T-helper 1 cell treated with Interleukin-12 subunit alpha and Interleukin-12 subunit beta and Interleukin-4 antibody, amounts not matched to agents 30 μg/mL and 1 μg/mL, for 36 hours (primary cell): ENCODE measurements around the gene TBC1D2.
"Not testable (repeated sequence)": the region's sequence is repeated elsewhere in the genome, so short reads cannot be mapped to it uniquely, and the experiment has no call there.

ENCODE experiments used
- H3K27ac Mint-ChIP-seq: one replicate; pipeline ENCODE4 v1.8.0; 2021; ENCODE audit warnings: mild to moderate bottlenecking, mixed read lengths
- H3K27me3 Mint-ChIP-seq: one replicate; pipeline ENCODE4 v1.8.0; 2021; ENCODE audit warnings: low read depth, mixed read lengths
- H3K36me3 Mint-ChIP-seq: one replicate; pipeline ENCODE4 v1.8.0; 2021; ENCODE audit warnings: low read depth, mixed read lengths
- H3K4me1 Mint-ChIP-seq: one replicate; pipeline ENCODE4 v1.8.0; 2021; ENCODE audit warnings: low read depth, mixed read lengths
- H3K4me3 Mint-ChIP-seq: one replicate; pipeline ENCODE4 v1.8.0; 2021; ENCODE audit warnings: mild to moderate bottlenecking, moderate library complexity, mixed read lengths
- H3K9me3 Mint-ChIP-seq: one replicate; pipeline ENCODE4 v1.8.0; 2021; ENCODE audit warnings: mixed read lengths

The TBC1D2 gene

DNA sequence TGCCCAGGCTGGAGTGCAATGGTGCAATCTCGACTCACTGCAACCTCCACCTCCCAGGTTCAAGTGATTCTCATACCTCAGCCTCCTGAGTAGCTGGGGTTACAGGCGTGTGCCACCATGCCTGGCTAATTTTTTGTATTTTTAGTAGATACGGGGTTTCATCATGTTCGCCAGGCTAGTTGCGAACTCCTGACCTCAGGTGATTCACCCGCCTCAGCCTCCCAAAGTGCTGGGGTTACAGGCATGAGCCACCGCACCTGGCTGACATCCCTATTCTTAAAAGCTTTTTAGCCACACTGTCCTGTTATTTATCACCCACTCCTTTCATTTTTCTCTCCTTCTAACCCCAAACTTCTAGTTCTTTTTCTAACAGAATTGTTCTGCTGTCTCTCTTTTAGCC lies 27.7 kb upstream of the TBC1D2 start:
- not testable (repeated sequence) for H3K27ac Mint-ChIP-seq, H3K36me3 Mint-ChIP-seq, H3K4me1 Mint-ChIP-seq, H3K4me3 Mint-ChIP-seq, H3K9me3 Mint-ChIP-seq
- H3K27me3 Mint-ChIP-seq = peaks cover 19% of the 10 kb centered on the region

DNA sequence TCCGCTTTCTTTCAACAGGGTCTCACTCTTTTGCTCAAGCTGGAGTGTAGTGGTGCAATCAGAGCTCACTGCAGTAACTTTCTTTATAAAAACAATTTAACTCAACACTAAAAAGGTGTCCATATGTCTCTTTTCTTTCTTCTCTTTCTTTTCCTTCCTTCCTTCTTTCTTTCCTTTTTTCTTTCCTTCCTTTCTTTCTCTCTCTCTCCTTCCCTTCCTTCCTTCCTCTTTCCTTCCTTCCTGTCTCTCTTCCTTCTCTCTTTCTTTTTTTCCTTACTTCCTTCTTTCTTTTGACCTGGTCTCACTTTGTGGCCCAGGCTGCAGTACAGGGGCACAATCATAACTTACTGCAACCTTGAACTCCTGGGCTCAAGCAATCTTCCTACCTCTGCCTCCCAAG lies 25.8 kb upstream of the TBC1D2 start:
- Mint-ChIP-seq H3K27me3 (peaks cover 28% of the 10 kb centered on the region), H3K4me1 (no peaks in the 10 kb centered on the region), H3K36me3 (no peaks in the 10 kb centered on the region), H3K4me3 (no peak overlapping the region), H3K9me3 (no peaks in the 10 kb centered on the region), H3K27ac (no peak overlapping the region)

DNA sequence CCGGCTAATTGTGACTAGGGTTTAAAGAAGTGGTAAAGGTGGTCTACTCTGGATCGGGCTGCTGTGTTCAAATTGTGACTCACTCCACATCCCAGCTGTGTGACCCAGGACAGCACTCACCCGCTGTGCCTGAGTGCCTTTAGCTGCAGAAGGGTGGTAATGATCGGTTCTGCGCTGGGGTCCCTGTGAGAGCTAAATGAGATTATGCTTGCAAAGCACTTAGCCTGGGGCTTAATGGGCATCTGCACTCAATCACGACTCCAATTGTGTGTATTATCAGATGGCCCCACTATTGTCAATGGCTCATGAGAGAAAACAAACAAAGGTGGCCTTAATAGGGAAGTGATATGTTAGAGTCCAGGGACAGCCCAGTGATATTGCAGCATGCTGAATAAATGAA lies 25.1 kb upstream of the TBC1D2 start:
- Mint-ChIP-seq H3K36me3 (no peaks in the 10 kb centered on the region), H3K4me1 (no peaks in the 10 kb centered on the region), H3K27ac (no peak overlapping the region), H3K4me3 (no peak overlapping the region), H3K9me3 (no peaks in the 10 kb centered on the region), H3K27me3 (peaks cover 30% of the 10 kb centered on the region)

DNA sequence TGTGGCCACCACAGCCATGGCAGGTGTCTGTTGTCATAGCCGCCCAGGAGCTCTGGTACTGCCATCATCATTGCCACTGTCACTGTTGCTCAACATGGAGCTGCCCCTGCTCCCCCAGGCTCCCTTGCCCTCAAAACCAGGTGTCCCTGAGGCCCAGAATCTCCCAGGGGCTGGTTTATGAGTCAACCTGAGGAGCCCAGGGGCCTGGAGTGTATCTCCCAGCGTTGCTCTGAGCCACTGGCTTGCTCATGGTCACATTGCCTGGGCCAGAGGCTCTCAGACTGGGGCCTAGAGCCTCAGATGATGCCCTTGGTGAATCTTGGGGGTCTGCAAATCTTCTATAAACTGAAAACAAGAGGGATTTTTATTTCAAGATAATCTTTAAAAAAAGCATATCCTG lies 24.7 kb upstream of the TBC1D2 start:
- no peak overlapping the region for H3K4me3 Mint-ChIP-seq
- H3K27me3 Mint-ChIP-seq = peaks cover 33% of the 10 kb centered on the region
- H3K9me3 Mint-ChIP-seq = no peaks in the 10 kb centered on the region
- no peaks in the 10 kb centered on the region for H3K4me1 Mint-ChIP-seq
- no peaks in the 10 kb centered on the region for H3K36me3 Mint-ChIP-seq
- H3K27ac Mint-ChIP-seq = no peak overlapping the region

DNA sequence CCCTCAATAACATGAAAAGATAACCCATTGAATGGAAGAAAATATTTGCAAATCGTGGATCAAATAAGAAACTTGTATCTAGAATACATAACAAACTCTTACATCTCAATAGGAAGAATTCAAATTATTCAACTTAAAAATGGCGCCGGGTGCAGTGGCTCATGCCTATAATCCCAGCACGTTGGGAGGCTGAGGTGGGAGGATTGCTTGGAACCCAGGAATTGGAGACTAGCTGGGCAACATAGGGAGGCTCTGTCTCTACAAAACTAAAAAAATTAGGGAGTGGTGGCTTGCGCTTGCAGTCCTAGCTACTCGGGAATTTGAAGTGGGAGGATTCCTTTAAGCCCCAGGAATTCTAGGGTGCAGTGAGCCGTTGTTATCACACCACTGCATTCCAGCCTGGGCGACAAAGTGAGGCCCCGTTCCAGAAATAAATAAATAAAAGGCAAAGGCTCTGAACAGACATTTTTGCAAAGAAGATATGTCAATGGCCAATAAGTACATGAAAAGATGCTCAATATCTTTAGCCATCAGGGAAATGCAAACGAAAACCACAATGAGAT lies 21.5 kb upstream of the TBC1D2 start:
- peaks cover 46% of the 10 kb centered on the region for H3K27me3 Mint-ChIP-seq

DNA sequence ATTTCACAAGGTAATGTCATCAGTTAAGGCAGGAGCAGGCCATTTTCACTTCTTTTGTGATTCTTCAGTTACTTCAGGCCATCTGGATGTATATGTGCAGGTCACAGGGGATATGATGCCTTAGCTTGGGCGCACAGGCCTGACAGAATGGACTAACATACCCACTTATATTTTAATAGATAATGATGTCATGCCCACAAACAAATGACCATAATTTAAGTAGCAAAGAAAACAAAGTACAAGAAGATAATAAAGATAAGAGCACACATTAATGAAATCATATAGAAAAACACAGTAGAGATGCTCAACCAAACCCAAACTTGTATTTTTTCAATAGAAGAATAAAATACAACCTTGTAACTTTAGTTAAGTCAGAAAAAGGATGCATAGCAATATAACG lies 19.7 kb upstream of the TBC1D2 start:
- Mint-ChIP-seq H3K36me3 (no peaks in the 10 kb centered on the region), H3K27ac (no peak overlapping the region), H3K27me3 (peaks cover 55% of the 10 kb centered on the region), H3K4me1 (no peaks in the 10 kb centered on the region), H3K9me3 (no peaks in the 10 kb centered on the region), H3K4me3 (no peak overlapping the region)

More for the DNA sequence above, 21.5 kb upstream of the TBC1D2 start:
- no peaks in the 10 kb centered on the region for H3K9me3 Mint-ChIP-seq
- H3K4me1 Mint-ChIP-seq = no peaks in the 10 kb centered on the region
- no peaks in the 10 kb centered on the region for H3K36me3 Mint-ChIP-seq
- H3K27ac Mint-ChIP-seq = no peak overlapping the region
- H3K4me3 Mint-ChIP-seq = no peak overlapping the region

DNA sequence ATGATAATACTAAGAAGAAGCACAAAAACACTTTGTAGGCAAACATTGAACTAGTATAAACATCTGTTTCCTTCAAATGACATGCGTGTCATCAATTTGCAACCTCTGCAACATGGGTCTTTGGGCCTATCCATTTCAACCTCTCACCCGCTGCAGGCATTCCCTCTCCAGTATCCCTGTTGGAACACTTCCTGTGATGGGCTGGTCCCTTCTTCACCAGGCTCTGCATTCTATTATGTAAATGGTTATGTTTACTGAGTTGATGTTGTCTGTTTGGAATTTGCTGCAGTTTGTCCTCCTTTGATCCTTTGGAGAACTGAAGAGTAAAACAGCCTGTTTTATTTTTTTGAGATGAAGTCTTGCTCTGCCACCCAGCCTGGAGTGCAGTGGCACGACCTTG lies 16.6 kb upstream of the TBC1D2 start:
- H3K36me3 Mint-ChIP-seq = no peaks in the 10 kb centered on the region
- H3K4me3 Mint-ChIP-seq = no peak overlapping the region
- no peaks in the 10 kb centered on the region for H3K4me1 Mint-ChIP-seq
- H3K27ac Mint-ChIP-seq = no peak overlapping the region
- H3K27me3 Mint-ChIP-seq = peaks cover 60% of the 10 kb centered on the region
- no peaks in the 10 kb centered on the region for H3K9me3 Mint-ChIP-seq

DNA sequence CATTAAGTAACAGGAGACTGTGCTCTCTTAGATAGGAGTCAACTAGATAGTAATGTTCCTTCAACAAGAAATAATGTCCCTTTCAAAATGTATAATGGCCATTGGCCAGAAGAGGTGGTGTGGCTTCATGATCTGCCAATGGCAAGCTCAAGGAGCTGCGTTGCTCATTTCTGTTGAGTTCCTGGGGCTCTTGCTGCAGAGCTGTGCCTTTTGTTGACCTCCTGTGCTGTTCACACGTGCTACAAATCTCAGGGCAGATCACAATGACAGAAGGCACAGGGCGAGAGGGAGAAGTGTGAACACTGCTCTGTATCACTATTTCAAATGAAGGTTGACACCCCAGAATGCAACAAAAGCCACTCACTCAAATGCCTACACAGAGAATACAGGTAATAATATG lies 16.0 kb upstream of the TBC1D2 start:
- Mint-ChIP-seq H3K9me3 (no peaks in the 10 kb centered on the region), H3K27me3 (peaks cover 57% of the 10 kb centered on the region), H3K4me3 (no peak overlapping the region), H3K36me3 (no peaks in the 10 kb centered on the region), H3K27ac (no peak overlapping the region), H3K4me1 (no peaks in the 10 kb centered on the region)

DNA sequence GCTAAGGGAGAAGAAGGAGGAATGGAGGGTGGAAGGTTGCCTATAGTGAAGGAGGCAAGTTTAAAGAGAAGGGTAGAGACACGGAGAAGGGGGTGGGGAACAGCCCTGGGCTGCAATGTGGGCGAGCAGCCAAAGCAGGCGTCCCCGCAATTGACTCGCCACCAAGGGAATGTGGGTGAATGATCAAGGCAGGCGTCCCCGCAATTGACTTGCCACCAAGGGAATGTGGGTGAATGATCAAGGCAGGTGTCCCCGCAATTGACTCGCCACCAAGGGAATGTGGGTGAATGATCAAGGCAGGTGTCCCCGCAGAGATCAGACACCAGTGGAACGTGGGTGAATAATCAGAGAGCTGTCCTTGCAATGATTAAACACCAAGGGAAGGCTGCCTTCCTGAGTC lies 14.8 kb upstream of the TBC1D2 start:
- H3K4me1 Mint-ChIP-seq, H3K27ac Mint-ChIP-seq, H3K36me3 Mint-ChIP-seq, H3K4me3 Mint-ChIP-seq, H3K9me3 Mint-ChIP-seq: not testable (repeated sequence)
- H3K27me3 Mint-ChIP-seq = peaks cover 56% of the 10 kb centered on the region

DNA sequence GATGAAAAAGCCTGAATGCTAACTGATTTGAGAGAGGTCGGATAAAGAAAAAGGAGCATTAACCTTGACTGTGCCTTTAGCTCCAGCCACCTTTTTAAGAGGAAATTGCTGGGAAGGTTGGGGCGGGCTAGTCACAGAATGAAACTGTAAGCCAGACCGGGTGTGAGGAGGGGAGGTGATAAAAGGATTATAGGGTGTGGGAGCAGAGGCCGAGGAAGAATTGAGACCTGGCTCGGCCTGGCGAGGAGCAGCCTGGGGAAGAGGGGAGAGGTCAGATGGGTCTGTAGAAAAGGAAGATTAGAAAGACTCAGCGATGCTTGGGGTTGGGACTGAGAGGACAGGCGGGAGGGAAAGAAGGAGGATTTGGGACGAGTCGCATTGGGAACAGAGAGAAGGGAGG lies 14.2 kb upstream of the TBC1D2 start:
- H3K27me3 Mint-ChIP-seq = peaks cover 50% of the 10 kb centered on the region
- H3K36me3 Mint-ChIP-seq, H3K4me1 Mint-ChIP-seq, H3K4me3 Mint-ChIP-seq, H3K27ac Mint-ChIP-seq, H3K9me3 Mint-ChIP-seq: not testable (repeated sequence)

DNA sequence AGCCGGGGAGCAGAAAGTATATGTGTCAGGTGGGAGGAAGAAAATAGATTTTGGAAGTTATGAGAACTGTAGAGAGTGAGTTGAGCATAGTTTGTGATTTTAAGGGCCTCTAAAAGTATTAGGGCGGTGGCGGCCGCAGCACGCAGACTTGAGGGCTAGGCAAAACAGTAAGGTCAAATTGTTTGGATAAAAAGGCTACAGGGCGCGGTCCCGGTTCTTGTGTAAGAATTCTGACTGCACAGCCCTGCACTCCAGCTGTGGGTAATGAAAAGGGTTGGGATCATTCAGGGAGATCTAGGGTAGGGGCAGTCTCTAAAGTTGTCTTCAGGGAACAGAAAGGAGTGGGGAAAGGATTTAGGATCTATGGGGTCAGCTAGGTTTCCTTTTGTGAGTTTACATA lies 12.1 kb upstream of the TBC1D2 start:
- not testable (repeated sequence) for H3K4me1 Mint-ChIP-seq, H3K4me3 Mint-ChIP-seq, H3K36me3 Mint-ChIP-seq, H3K27ac Mint-ChIP-seq, H3K9me3 Mint-ChIP-seq
- peaks cover 44% of the 10 kb centered on the region for H3K27me3 Mint-ChIP-seq

DNA sequence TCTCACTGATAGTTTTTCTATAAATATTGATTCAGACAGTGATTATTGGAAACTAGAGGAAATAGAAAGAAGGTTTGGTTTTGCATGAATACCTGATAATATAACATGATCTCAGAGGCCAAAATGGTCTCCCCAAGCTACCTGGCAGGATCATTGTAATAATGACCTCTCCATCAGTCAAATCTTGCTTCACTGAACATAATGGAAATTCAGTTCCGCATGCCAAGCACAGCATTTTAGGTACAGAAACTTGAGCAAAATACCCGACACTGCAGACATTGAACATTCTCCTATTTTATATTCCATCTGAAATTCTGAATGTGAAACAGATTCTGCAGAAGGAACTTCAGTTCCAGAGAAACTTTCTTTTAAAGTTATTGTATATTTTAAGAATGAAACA lies 9.1 kb upstream of the TBC1D2 start:
- Mint-ChIP-seq H3K9me3 (no peaks in the 10 kb centered on the region), H3K27ac (no peak overlapping the region), H3K4me3 (no peak overlapping the region), H3K27me3 (peaks cover 20% of the 10 kb centered on the region), H3K36me3 (no peaks in the 10 kb centered on the region), H3K4me1 (peaks cover 3% of the 10 kb centered on the region)

DNA sequence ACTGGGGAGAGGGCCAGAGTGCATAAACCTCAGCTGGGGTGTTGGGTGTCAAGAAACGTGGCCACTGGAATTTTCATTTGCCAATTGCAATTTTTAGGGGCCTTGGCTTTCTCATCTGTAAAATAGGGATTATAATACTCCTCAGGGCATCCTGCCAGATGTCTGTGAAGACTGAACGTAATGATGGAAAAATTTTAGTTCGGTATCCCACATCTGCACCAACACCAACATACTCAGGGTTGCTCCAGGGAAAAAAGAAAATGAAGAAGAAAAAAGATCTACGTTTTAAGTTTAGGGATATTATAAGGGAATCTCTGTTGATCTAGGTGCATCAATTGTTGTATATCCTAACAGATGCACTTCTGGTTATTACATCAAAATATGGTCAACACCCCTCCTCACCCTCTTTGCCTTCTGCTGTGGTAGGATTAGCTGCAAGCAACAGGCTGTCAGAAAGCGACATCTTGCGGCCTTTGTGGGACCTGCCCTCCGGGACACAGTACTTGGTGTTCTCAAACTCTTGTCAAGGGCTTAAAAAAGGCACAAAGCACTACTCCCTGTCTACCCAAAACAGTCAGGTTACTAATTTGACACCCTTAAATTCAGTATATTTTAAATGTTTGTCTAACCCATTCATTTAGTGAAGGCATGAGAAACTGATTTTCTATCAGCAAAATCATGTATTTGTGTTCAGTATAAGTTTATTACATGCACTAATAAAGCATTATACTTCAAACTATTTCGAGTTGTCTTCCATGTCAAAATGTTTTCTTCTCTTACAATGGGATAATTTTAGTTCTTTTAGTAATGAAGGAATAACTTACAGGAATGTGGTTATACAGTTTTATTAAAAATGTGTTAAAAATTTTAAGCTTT lies 8.3 kb upstream of the TBC1D2 start:
- Mint-ChIP-seq H3K4me3 (no peak overlapping the region), H3K4me1 (peaks cover 3% of the 10 kb centered on the region), H3K9me3 (no peaks in the 10 kb centered on the region), H3K27me3 (peaks cover 14% of the 10 kb centered on the region), H3K27ac (no peak overlapping the region), H3K36me3 (no peaks in the 10 kb centered on the region)

DNA sequence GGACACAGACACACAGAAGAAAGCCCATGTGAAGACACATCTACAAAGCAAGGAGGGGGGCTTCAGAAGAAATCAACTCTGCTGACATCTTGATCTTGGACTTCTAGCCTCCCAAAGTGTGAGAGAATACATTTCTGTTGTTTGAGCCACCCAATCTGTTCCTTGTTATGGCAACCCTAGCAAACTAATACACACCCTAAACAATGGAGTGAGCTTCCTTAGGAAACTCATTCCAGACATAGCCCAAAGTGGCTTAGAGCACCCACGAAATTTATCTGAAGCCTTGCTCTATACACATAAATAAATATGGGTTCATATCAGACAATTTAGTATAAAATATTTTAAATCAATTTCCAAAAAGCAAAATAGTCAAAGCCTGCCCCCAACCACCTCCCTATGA lies 7.6 kb upstream of the TBC1D2 start:
- Mint-ChIP-seq H3K4me1 (peaks cover 3% of the 10 kb centered on the region), H3K9me3 (no peaks in the 10 kb centered on the region), H3K36me3 (no peaks in the 10 kb centered on the region), H3K27me3 (peaks cover 10% of the 10 kb centered on the region), H3K27ac (no peak overlapping the region), H3K4me3 (no peak overlapping the region)

DNA sequence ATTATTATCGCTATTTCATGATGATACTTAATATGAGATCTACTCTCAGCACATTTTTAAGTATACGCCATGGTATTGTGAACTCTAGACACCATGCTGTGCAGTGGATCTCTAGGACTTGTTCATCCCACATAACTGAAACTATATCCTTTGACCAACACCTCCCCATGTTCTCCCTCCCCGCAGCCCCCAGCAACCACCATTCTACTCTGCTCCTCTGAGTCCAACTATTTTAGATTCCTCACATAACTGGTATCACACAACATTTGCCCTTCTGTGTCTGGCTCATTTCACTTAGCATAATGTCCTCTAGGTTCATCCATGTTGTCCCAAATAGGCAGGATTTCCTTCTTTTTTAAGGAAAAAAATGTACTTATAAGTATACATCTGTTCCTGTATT lies 6.6 kb upstream of the TBC1D2 start:
- peaks cover 3% of the 10 kb centered on the region for H3K4me1 Mint-ChIP-seq

More for the DNA sequence above, 6.6 kb upstream of the TBC1D2 start:
- peaks cover 7% of the 10 kb centered on the region for H3K27me3 Mint-ChIP-seq
- H3K27ac Mint-ChIP-seq = no peak overlapping the region
- no peaks in the 10 kb centered on the region for H3K9me3 Mint-ChIP-seq
- no peak overlapping the region for H3K4me3 Mint-ChIP-seq
- H3K36me3 Mint-ChIP-seq = no peaks in the 10 kb centered on the region
